ENCODE measurements around the gene DNASE1L2. TPM values are rescaled to one million over a fixed set of nuclear protein-coding genes. Genes with fewer than 3 reads are reported as not detected.

Gene DNASE1L2
- total and polyA plus RNA-seq, 2 experiments from 2014 or later, result 0.23 to 0.80 TPM

DNA sequence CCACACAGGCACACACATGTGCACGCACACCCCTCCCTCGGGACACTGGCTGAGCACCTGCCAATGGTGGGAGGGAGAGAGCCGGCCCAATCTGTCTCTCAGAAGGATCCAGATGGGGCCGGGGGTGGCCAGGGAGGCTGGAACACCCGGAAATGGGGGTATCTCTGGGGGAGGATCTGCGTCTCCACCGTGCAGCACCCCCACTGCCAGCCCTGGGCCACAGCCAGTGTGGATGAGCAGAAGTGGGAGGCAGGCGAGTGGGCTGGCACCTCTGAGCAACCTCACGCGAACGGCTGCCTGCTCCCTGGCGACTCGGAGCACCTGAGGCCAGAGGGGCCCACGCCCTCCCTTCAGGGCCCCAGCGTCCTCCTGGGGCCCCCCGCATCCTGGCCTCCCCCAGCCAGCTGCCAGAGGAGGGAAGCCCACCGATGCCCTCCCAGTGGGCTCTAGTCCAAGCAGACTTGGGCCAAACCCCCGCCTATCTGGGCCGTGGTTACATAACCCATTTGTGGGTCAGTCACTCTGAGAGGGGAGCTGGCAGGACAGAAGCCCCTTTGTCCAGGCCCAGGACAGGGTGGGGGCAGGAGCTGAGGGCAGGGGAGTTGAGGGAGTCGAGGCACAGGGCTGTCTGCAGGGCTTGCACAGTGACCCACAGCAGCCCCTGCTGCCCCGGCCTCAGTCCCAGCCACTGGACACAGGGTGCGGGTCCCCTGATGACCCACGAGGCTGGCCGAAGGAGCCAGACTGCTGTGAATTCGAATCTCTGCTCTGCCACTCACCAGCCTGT is 45.4 kb upstream of the DNASE1L2 start:
- peaks cover 5% of the 10 kb centered on the region for H3K27me3 ChIP-seq
- TF ChIP-seq EZH2 (IDR thresholded peaks at IDR 0.05; ENCODE audit: borderline replicate concordance) (no peak), EZH2phosphoT487 (IDR thresholded peaks at IDR 0.05; ENCODE audit: low read depth, severe bottlenecking, unreplicated experiment) (no peak)
- TF ChIP-seq, protein P1, sequence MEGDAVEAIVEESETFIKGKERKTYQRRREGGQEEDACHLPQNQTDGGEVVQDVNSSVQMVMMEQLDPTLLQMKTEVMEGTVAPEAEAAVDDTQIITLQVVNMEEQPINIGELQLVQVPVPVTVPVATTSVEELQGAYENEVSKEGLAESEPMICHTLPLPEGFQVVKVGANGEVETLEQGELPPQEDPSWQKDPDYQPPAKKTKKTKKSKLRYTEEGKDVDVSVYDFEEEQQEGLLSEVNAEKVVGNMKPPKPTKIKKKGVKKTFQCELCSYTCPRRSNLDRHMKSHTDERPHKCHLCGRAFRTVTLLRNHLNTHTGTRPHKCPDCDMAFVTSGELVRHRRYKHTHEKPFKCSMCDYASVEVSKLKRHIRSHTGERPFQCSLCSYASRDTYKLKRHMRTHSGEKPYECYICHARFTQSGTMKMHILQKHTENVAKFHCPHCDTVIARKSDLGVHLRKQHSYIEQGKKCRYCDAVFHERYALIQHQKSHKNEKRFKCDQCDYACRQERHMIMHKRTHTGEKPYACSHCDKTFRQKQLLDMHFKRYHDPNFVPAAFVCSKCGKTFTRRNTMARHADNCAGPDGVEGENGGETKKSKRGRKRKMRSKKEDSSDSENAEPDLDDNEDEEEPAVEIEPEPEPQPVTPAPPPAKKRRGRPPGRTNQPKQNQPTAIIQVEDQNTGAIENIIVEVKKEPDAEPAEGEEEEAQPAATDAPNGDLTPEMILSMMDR (IDR thresholded peaks at IDR 0.05; ENCODE audit: poor library complexity), result no peak
- no peak overlapping the region for H3K4me2 ChIP-seq
- H3K9me3 ChIP-seq (ENCODE audit: low read depth), result no peaks in the 10 kb centered on the region
- H3K36me3 ChIP-seq (replicated peaks; ENCODE audit: insufficient read depth, low read depth), result no peaks in the 10 kb centered on the region
- no peak overlapping the region for H3K4me3 ChIP-seq
- H3K4me1 ChIP-seq (ENCODE audit: insufficient read depth), result peaks cover 10% of the 10 kb centered on the region
- no peaks in the 10 kb centered on the region for H3K79me2 ChIP-seq
- H3K27ac ChIP-seq, result no peak overlapping the region
- H4K20me1 ChIP-seq (ENCODE audit: insufficient read depth, poor library complexity, severe bottlenecking), result no peaks in the 10 kb centered on the region
- WGBS (ENCODE audit: low lambda C conversion rate, missing lambda C conversion rate), result 94% methylated on average over 23 of the region's 25 CpGs
- DNase-seq (ENCODE audit: low spot score), result no peak
- H2AFZ ChIP-seq, result no peak overlapping the region
- no peaks in the 10 kb centered on the region for H3K9me2 ChIP-seq (replicated peaks; ENCODE audit: insufficient read depth)

DNA sequence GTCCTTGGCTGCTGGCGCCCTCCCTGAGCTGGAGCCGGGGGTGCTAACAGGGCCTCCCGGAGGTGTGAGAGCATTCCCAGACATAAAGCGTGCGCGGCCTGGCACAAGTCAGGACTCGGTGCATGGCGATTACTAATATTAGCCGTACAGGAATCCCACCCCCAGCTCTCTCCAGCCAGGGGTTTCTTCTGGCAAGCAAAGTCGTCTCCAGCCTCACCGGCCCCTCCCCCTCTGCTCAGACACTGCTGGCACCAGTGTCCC is 44.9 kb upstream of the DNASE1L2 start:
- no peak for TF ChIP-seq EZH2 (IDR thresholded peaks at IDR 0.05; ENCODE audit: borderline replicate concordance)
- no peak for TF ChIP-seq EZH2phosphoT487 (IDR thresholded peaks at IDR 0.05; ENCODE audit: low read depth, severe bottlenecking, unreplicated experiment)
- TF ChIP-seq, protein P1 (IDR thresholded peaks at IDR 0.05; ENCODE audit: poor library complexity), result no peak
- peaks cover 5% of the 10 kb centered on the region for H3K27me3 ChIP-seq
- no peak overlapping the region for H2AFZ ChIP-seq
- H3K79me2 ChIP-seq, result no peaks in the 10 kb centered on the region
- no peak overlapping the region for H3K4me3 ChIP-seq
- H3K36me3 ChIP-seq (replicated peaks; ENCODE audit: insufficient read depth, low read depth), result no peaks in the 10 kb centered on the region
- H3K9me3 ChIP-seq (ENCODE audit: low read depth), result no peaks in the 10 kb centered on the region
- 91% methylated on average over 11 of the region's 11 CpGs for WGBS (ENCODE audit: low lambda C conversion rate, missing lambda C conversion rate)
- no peak overlapping the region for H3K4me2 ChIP-seq
- H3K27ac ChIP-seq, result no peak overlapping the region
- no peaks in the 10 kb centered on the region for H3K9me2 ChIP-seq (replicated peaks; ENCODE audit: insufficient read depth)
- H4K20me1 ChIP-seq (ENCODE audit: insufficient read depth, poor library complexity, severe bottlenecking), result no peaks in the 10 kb centered on the region
- no peak for DNase-seq (ENCODE audit: low spot score)
- H3K4me1 ChIP-seq (ENCODE audit: insufficient read depth), result peaks cover 10% of the 10 kb centered on the region

- TF ChIP-seq, protein P1 (IDR thresholded peaks at IDR 0.05; ENCODE audit: poor library complexity), result no peak
- TF ChIP-seq EZH2 (IDR thresholded peaks at IDR 0.05; ENCODE audit: borderline replicate concordance) (no peak), EZH2phosphoT487 (IDR thresholded peaks at IDR 0.05; ENCODE audit: low read depth, severe bottlenecking, unreplicated experiment) (no peak)
- H3K36me3 ChIP-seq (replicated peaks; ENCODE audit: insufficient read depth, low read depth), result no peaks in the 10 kb centered on the region
- peaks cover 10% of the 10 kb centered on the region for H3K4me1 ChIP-seq (ENCODE audit: insufficient read depth)
- DNase-seq (ENCODE audit: low spot score), result peak; percentile 70
- H2AFZ ChIP-seq, result no peak overlapping the region
- H3K9me3 ChIP-seq (ENCODE audit: low read depth), result no peaks in the 10 kb centered on the region
- peaks cover 23% of the 10 kb centered on the region for H3K27me3 ChIP-seq
- no peaks in the 10 kb centered on the region for H3K9me2 ChIP-seq (replicated peaks; ENCODE audit: insufficient read depth)
- no peaks in the 10 kb centered on the region for H3K79me2 ChIP-seq
- H3K27ac ChIP-seq, result no peak overlapping the region
- H3K4me3 ChIP-seq, result no peak overlapping the region
- H3K4me2 ChIP-seq, result no peak overlapping the region
- WGBS (ENCODE audit: low lambda C conversion rate, missing lambda C conversion rate), result 74% methylated on average over 16 of the region's 16 CpGs
- H4K20me1 ChIP-seq (ENCODE audit: insufficient read depth, poor library complexity, severe bottlenecking), result no peaks in the 10 kb centered on the region
These were observed 41.9 kb upstream of the DNASE1L2 start for GRCh38 chr16:2194166-2194834.

Measured in hepatocyte (in vitro differentiated cells).